Measurements from ENCODE around the gene CLCA4.

DNA sequence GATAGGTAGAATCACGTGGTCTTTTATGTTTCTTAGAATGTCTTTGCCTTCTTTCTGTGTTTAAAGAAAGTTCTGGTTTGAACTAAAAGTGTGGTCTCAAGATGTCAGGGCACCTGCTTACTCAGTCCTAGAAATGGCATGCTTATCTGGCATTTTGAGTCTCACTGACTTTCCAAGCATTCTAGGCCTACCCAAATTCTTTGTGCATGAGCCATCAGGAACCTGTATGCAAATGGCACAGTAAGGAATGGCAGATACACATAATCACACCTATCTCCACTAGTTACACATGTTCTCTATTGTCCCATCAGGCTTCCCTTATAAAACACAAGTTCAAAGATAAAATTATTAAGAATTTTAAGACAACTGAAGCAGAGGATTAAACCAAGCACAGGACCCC is 29.5 kb upstream of the CLCA4 start:
- TF ChIP-seq POLR2AphosphoS5 (IDR thresholded peaks at IDR 0.05; ENCODE audit: low read depth, low read length) (no peak), POLR2A (IDR thresholded peaks at IDR 0.05; ENCODE audit: low read depth, low read length) (no peak), TAF1 (IDR thresholded peaks at IDR 0.05; ENCODE audit: low read depth, low read length) (no peak), SPI1 (IDR thresholded peaks at IDR 0.05; ENCODE audit: low read depth, low read length) (no peak), PAX5 (IDR thresholded peaks at IDR 0.05; ENCODE audit: insufficient read depth, low read length, severe bottlenecking) (no peak), POU2F2 (IDR thresholded peaks at IDR 0.05; ENCODE audit: low read depth, low read length) (no peak)
